Stomach (tissue), 4 donors: Measurements from ENCODE around the gene RIOK3.

Source experiments
- CTCF ChIP-seq, 7 experiments: fragments of 450-650 bp in 4 of 7; fragments of 200-600 bp in 3 of 7; sonication (generic) in 3 of 7; IDR thresholded peaks; one replicate each; pipeline ENCODE4 v1.5.1; 2016 to 2019; ENCODE audit warnings: antibody characterized with exemption in 7 of 7, control low read depth in 2 of 7, mild to moderate bottlenecking in 1 of 7
- POLR2AphosphoS5 ChIP-seq, 3 donors: sonication (generic); formaldehyde crosslinking; IDR thresholded peaks; one replicate each; pipeline ENCODE4 v1.6.1; 2016; ENCODE audit warnings: antibody characterized with exemption in 3 of 3

- no peak for TF ChIP-seq CTCF (IDR thresholded peaks at IDR 0.05)
- no peak for TF ChIP-seq POLR2AphosphoS5 (IDR thresholded peaks at IDR 0.05)
These were observed 36.8 kb upstream of the RIOK3 start for GRCh38 chr18:23416298-23416697.
